ENCODE measurements around the gene TMEM72. TPM values are rescaled to one million over a fixed set of nuclear protein-coding genes. Genes with fewer than 3 reads are reported as not detected.
A peak's percentile ranks its signal among the peaks of the same experiment; 100 is the strongest.

The TMEM72 gene
- total and polyA plus RNA-seq, 2 donors (not counting 3 experiments of a cell fraction or from before 2014, with no cell fraction given), result not detected

- CTCF ChIA-PET, result interaction anchor here (1.0 kb wide), 1 partner anchor 52 kb away, joined by 5 read pairs; no protein-coding TSS in a partner anchor
- DNase-seq (ENCODE audit: low read depth, low spot score) (no peak), FAIRE-seq (no peak)
- Histone ChIP-seq H3K9ac (replicated peaks; ENCODE audit: extremely low read depth, insufficient read depth, low read length) (no peak overlapping the region), H3K27ac (ENCODE audit: insufficient read depth, low read depth, low read length) (peak overlapping the region; percentile 53), H3K9me1 (replicated peaks; ENCODE audit: control insufficient read depth, extremely low read depth, insufficient read depth, low read length) (no peaks in the 10 kb centered on the region), H4K20me1 (replicated peaks; ENCODE audit: control insufficient read depth, extremely low read depth, insufficient read depth, low read length) (no peaks in the 10 kb centered on the region), H3K9me3 (replicated peaks; ENCODE audit: control insufficient read depth, insufficient read depth, low read length) (no peaks in the 10 kb centered on the region), H3K4me3 (replicated peaks in 1 of 3; ENCODE audit: insufficient read depth in 1 of 3, low read depth in 1 of 3, low read length in 3 of 3) (no peak overlapping the region), H3K36me3 (ENCODE audit: control insufficient read depth in 2 of 2, extremely low read depth in 1 of 2, insufficient read depth in 2 of 2, low read length in 2 of 2) (no peaks in the 10 kb centered on the region), H3K79me2 (ENCODE audit: control insufficient read depth, insufficient read depth, low read length) (no peaks in the 10 kb centered on the region), H3K4me1 (ENCODE audit: control insufficient read depth, extremely low read depth, insufficient read depth, low read length) (peaks cover 41% of the 10 kb centered on the region), H3K27me3 (ENCODE audit: control insufficient read depth in 2 of 2, insufficient read depth in 2 of 2, low read length in 2 of 2) (no peaks in the 10 kb centered on the region), H3K4me2 (ENCODE audit: insufficient read depth, low read length) (no peak overlapping the region), H2AFZ (ENCODE audit: low read depth, low read length) (no peak overlapping the region)
- BruUV-seq (replicated peaks), result TSS peak; percentile 51
- POLR2A ChIA-PET, result interaction anchor here (1.4 kb wide), 1 partner anchor 17 kb away, joined by 4 read pairs; no protein-coding TSS in a partner anchor
- TF ChIP-seq CTCF (IDR thresholded peaks at IDR 0.05; ENCODE audit: extremely low read depth in 1 of 2, insufficient read depth in 1 of 2, low read depth in 1 of 2, low read length in 2 of 2) (no peak), MYC (IDR thresholded peaks at IDR 0.05; ENCODE audit: low read depth, low read length) (no peak), FOS (IDR thresholded peaks at IDR 0.05; ENCODE audit: borderline replicate concordance, insufficient read depth, low read length) (no peak), GATA2 (IDR thresholded peaks at IDR 0.05; ENCODE audit: insufficient read depth, insufficient read length, low read depth, low read length) (no peak), POLR2AphosphoS5 (IDR thresholded peaks at IDR 0.05; ENCODE audit: insufficient read depth, low read depth, low read length) (no peak), POLR2A (IDR thresholded peaks at IDR 0.05; ENCODE audit: low read depth, low read length) (no peak), JUN (IDR thresholded peaks at IDR 0.05; ENCODE audit: borderline replicate concordance, insufficient read depth, insufficient read length, low read depth) (no peak), MAX (IDR thresholded peaks at IDR 0.05; ENCODE audit: insufficient read depth, insufficient read length) (no peak), EZH2 (IDR thresholded peaks at IDR 0.05; ENCODE audit: borderline replicate concordance, low read depth, low read length, severe bottlenecking) (no peak)
- dilution Hi-C loops (cut with MboI; ENCODE audit: extremely low pct_ligation_motif_present, low sequenced_read_pairs) (no loop called here), intact Hi-C loops (cut with micrococcal nuclease) (loop anchor here (1.0 kb wide), 1 partner anchor 12 kb away; no protein-coding TSS in a partner anchor)
Observed at GRCh38 chr10:44984671-44985101, 73.5 kb downstream of the TMEM72 start.
